ENCODE data around the gene PTP4A1.

The PTP4A1 gene

DNA sequence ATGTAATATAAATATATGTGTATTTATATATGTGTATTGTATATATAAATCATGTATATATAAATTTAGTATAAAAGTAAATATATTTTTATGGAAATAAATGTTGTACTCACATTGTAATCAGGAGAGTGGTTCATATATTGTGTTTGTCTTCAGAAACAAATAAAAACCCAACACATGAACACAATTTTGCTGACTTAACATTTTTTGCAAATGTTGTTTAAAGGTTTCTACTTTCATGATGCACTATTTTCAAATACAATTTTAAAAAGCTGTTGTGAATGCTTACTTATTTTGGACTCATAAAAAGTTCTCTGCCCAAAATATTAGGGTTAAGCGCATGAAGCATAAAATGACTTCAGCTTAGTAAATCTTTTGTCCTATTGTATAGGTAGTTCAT is 39.3 kb downstream of the PTP4A1 start:
- TF ChIP-seq CTCF (IDR thresholded peaks at IDR 0.05), result no peak

GRCh38 chr6:63615590-63615989 is 43.3 kb downstream of the PTP4A1 start:
- no peak for TF ChIP-seq CTCF (IDR thresholded peaks at IDR 0.05)

Measured in LNCAP (cell line).